Stimulated activated CD4-positive, alpha-beta T cell treated with anti-CD3 and anti-CD28 coated beads, Interleukin-1b, Interleukin-23, amount 100 ng/mL, for 24 hours (primary cell): ENCODE measurements around the gene RSPO3.
"Not testable (repeated sequence)": the region's sequence is repeated elsewhere in the genome, so short reads cannot be mapped to it uniquely, and the experiment has no call there.

Experiments used
- DNase-seq, 4 experiments: peaks; one replicate each; pipeline ENCODE4 v3.0.0-alpha.2; 2020; ENCODE audit warnings: low read depth in 4 of 4, low spot score in 1 of 4

The RSPO3 gene, protein sequence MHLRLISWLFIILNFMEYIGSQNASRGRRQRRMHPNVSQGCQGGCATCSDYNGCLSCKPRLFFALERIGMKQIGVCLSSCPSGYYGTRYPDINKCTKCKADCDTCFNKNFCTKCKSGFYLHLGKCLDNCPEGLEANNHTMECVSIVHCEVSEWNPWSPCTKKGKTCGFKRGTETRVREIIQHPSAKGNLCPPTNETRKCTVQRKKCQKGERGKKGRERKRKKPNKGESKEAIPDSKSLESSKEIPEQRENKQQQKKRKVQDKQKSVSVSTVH

GRCh38 chr6:127118298-127119101, at the start of gene RSPO3:
TSS of gene RSPO3 (plus strand) at chr6:127118671. CDS start at chr6:127119193, 522 bp downstream.
- no peak for DNase-seq

- no peak for DNase-seq
Measured at GRCh38 chr6:127069659-127070279, 48.7 kb upstream of the RSPO3 start.

DNA sequence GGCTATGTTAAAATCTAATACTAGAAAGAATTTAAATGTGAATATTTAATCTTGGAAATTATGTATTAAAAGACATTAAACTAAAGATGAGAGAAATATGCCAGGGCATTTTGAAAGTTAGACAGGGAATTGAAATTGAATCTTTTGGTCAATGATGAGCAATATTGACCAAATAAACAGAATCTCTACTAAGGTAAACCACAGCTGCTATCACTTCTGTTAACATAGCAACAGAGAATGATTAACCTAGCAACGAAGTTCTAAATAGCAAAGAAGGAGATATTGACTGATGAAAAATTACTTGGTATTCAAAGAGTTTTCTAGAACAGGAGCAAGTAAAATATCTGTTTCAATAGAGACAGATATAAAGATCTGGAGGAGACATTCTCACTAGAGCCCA, 45.2 kb upstream of the RSPO3 start:
- DNase-seq, result no peak

DNA sequence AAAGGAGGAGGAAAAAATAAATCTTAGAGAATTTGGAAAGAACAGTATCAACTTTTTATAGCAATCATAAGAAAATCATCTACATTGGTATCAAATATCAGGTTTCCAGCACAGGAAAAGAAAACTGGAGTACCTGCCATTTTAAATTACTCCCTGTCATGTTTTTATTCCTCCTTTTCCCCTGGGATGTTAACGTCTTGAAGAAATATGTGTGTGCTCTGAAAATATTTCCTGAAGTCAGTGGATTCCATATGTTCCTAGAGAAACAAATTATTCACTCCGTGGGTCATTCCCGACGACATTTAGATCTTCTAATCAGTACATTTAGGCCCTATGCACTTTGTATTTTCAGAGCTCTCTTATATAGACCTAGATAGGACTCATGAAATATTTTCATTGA, 42.0 kb upstream of the RSPO3 start:
- no peak for DNase-seq

DNA sequence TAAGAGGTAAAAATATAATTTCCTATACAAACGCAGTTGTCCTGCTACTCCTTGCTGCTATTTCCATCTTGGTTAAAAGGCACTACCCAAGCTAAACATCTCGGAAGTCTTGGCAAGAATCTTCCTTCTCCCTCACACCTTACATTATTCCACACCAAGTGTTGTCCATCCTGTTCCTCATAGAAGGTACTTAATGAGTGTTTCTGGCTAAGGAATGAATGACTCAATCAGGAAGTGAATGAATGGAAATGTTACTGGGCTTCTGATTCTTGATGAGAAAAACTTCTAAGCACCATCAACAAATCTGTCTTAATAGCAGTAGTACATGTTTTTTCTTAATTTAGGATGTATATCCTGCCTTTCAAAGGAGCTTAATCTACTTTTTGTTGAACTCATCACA, 40.6 kb upstream of the RSPO3 start:
- DNase-seq, result no peak

GRCh38 chr6:127078669-127079068, 39.8 kb upstream of the RSPO3 start:
- no peak for DNase-seq

GRCh38 chr6:127079681-127080080, 38.8 kb upstream of the RSPO3 start:
- DNase-seq, result no peak

DNA sequence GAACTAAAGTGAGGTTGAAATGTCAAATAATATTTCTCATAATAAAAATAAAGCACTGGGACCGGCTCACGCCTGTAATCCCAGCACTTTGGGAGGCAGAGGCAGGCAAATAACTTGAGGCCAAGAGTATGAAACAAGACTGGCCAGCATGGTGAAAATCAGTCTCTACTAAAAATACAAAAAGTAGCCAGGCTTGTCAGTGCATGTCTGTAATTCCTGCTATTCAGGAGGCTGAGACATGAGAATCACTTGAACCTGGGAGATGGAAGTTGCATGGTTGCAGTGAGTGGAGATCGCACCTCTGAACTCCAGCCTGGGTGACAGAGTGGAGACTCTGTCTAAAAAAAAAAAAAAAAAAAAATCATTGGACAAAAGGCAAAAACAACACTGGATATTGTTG, 38.4 kb upstream of the RSPO3 start:
- no peak for DNase-seq

DNA sequence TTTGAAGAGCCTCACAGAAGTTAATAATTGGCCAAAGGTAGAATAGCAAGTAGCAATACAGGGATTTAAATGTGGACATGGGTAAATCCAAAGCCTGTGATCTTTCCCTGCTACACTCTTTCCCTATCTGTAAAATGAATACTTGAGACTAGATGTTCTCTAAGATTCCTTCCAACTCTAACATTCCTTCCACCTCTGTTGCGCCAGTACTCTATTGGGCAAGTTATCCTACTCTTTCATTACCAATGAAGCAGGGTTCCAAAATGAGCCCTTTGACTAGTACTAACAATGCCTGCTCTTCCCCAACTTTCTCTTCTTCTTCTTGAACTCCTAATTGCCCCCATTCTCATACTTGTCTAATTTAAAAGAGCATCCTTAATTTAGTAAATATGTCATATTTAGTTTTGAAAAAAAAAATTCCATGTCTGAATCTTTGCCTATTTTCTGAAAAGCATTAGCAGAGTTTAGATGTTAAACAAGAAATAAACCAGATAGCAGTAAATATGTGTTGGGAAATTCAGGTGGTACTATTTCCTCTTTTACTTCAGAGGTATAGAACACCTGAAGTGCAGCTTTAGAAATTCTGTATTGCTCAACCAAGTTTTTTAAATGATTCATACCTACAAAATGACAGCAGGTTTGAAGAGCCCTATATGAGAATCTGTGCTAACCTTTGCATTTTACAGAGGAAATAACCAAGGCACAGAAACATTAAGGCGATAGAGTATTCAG, 35.1 kb upstream of the RSPO3 start:
- DNase-seq, result no peak

DNA sequence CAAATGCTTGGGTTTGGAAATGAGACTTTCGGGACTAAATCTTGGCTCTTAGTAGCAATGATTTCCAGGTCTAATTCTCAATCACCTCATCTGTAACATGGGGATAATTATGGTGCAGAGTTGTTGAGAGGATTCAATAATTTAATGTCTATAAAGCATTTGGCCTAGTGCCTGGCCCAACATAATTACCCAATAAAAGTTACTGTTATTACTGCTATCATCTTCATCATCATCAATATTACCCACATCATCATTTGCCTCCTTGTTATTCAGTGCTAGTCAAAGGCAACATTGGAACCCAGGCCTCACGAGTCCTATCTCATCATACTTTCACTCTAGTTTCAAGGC, 34.5 kb upstream of the RSPO3 start:
- no peak for DNase-seq

- no peak for DNase-seq
Measured at GRCh38 chr6:127085181-127085580, 33.3 kb upstream of the RSPO3 start.

GRCh38 chr6:127090051-127090450, 28.4 kb upstream of the RSPO3 start:
- no peak for DNase-seq

- DNase-seq, result no peak
Measured at GRCh38 chr6:127092466-127092865, 26.0 kb upstream of the RSPO3 start.

DNA sequence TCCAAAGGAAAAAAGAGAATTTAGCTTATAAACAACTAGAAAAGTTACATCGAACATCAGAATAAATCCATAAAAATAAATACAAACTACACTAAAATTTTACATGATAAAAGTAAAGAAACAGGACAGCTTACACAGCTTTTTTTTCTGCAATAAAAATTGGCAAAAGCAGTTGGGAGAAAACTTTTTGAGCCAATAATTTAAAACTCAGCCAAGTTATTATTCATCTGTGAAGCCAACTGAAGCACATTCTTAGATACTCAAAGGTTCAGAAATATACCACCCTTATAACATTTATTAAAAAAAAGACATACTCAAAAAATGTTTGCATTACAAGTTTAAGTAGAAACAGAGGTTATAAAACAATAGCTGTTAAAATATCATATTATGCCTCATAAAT, 23.7 kb upstream of the RSPO3 start:
- no peak for DNase-seq

- no peak for DNase-seq
Measured at GRCh38 chr6:127096167-127096566, 22.3 kb upstream of the RSPO3 start.

- not testable (repeated sequence) for DNase-seq
Measured at GRCh38 chr6:127097442-127097841, 21.0 kb upstream of the RSPO3 start.

DNA sequence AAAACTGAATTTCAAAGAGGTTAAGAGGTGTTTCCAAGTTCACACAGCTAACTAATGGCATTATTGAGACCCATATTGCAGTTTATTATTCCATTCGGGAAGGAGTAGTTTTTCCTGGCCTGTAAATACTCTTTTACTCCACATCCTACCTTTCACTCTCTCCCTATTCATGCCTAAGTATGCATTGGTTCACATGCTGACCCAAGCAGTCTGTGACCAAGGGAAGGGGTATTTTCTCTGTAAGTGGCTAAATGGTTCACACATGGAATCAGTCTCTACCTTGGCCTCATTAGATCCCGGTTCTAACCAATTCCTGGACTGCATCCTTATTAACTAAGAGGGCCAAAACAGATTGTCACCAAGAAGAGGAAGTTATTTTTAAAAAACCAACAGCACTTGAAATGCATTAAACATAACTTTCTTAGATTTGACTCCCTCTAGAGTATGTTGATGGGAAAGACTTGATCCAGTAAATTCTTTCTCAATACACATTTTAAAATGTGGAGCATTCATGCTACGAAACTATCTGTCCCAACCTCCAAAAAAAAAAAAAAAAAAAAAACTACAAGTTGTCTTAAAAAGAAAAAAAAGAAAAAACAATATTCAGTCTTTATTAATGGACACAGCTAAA, 17.8 kb upstream of the RSPO3 start:
- DNase-seq, result no peak

- DNase-seq, result no peak
Measured at GRCh38 chr6:127102299-127102698, 16.2 kb upstream of the RSPO3 start.

DNA sequence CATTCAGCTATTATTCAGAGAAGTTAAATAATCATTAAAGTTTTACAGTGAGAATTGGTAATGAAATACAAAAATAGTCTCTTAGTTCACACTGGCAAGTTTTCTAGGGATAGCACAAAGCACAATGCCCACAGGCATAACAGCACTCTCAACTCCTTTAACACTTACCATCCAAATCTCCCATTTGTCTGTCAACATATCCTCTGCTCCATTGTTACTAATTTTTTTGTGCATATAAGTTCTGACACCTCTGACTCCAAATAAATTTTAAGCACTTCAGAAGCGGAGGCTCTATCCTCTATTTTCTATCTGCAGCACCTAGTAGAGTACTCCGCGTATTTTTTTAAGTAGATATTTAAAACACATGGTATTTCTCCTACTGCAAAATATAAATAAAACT, 15.6 kb upstream of the RSPO3 start:
- DNase-seq, result no peak

- no peak for DNase-seq
Measured at GRCh38 chr6:127103482-127103881, 15.0 kb upstream of the RSPO3 start.

GRCh38 chr6:127107916-127108315, 10.6 kb upstream of the RSPO3 start:
- DNase-seq, result no peak
